ENCODE data around the gene DYRK1A.

Gene DYRK1A

DNA sequence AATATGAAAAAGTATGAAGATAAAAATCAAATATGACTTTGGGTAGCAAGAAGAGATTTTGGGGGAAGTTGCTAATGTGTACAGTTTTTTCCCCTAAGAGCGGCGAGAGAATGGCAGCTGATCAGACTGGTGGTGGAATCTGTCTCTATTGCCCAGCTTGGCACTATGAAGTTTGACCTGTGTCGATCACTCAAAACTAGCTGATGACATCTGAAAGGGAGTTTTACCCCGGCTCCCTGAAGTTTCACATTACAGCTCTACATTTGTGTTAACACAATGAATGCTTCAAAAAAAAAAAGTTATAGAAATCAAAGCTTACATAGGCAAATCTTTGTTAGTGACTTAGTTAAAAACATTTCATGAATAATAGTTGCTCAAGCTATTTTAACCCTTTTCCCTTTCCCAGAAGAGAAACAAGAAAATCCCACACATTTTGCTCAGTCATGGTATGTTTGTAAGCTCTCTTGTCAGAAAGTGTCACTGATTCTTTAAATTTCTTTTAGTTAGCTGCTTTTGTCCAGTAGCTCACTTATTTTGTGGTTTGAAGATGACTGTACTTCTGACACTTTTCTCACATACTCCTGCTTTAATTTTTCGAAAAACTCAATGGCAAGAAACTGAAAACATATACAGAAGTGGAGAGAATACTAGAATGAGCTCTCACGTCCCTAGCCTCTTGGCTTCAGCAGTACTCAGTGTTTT is 41.3 kb downstream of the DYRK1A start:
- H3K4me3 ChIP-seq (ENCODE audit: low read depth, low read length): peak overlapping the region; percentile 22
- peak; percentile 69 for DNase-seq (ENCODE audit: low read depth)
- TF ChIP-seq, protein P1, sequence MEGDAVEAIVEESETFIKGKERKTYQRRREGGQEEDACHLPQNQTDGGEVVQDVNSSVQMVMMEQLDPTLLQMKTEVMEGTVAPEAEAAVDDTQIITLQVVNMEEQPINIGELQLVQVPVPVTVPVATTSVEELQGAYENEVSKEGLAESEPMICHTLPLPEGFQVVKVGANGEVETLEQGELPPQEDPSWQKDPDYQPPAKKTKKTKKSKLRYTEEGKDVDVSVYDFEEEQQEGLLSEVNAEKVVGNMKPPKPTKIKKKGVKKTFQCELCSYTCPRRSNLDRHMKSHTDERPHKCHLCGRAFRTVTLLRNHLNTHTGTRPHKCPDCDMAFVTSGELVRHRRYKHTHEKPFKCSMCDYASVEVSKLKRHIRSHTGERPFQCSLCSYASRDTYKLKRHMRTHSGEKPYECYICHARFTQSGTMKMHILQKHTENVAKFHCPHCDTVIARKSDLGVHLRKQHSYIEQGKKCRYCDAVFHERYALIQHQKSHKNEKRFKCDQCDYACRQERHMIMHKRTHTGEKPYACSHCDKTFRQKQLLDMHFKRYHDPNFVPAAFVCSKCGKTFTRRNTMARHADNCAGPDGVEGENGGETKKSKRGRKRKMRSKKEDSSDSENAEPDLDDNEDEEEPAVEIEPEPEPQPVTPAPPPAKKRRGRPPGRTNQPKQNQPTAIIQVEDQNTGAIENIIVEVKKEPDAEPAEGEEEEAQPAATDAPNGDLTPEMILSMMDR (IDR thresholded peaks at IDR 0.05; ENCODE audit: insufficient read depth, low read depth, low read length, missing control alignments): no peak

DNA sequence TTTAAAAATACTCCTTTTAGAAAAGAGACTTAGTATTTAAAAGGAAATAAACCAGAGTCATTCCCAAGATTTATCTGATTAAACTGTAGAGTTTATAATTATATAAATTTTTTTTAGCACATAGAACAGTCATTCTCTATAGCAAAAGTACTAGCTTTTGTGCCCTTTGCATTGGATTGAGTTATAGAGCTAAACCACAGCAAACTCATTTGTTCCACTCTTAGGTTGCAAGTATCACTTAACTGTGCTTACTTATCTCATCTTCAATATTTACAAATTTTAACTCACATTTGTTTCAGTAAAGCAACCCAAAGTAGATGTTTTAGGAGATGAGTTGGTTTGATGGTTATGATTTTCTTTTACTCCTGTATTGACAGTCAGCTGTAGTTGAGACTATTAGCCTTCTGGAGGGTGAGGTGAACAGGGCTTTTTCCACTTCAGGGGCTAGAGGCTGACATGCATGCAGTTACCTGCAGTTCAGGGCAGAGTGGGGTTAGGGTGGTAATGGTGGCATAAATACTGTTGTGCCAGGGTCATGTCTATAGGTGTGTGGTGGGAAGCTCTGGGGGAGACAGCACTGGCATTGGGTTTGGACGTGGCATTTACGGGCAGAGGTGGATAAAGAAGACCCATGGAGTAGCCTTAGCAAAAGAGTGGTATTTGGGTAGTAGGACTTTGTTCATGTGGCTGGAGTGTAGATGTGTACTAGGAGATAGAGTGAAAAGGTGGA is 42.1 kb downstream of the DYRK1A start:
- H3K4me3 ChIP-seq (ENCODE audit: low read depth, low read length): no peak overlapping the region
- TF ChIP-seq, protein P1 (IDR thresholded peaks at IDR 0.05; ENCODE audit: insufficient read depth, low read depth, low read length, missing control alignments): no peak
- no peak for DNase-seq (ENCODE audit: low read depth)

DNA sequence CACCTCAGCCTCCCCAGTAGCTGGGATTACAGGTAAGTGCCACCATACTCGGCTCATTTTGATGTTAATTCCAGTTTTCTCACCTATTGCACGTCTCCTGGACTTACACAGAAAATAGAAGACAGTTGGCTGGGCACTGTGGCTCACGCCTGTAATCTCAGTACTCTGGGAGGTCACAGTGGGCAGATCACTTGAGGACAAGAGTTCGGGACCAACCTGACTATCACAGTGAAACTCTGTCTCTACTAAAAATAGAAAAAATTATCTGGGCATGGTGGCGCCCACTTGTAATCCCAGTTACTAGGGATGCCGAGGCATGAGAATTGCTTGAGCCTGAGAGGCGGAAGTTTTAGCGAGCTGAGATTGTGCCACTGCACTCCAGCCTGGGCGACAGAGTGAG is 44.1 kb downstream of the DYRK1A start:
- no peak for DNase-seq (ENCODE audit: low read depth)
- TF ChIP-seq, protein P1 (IDR thresholded peaks at IDR 0.05; ENCODE audit: insufficient read depth, low read depth, low read length, missing control alignments): no peak
- no peak overlapping the region for H3K4me3 ChIP-seq (ENCODE audit: low read depth, low read length)

DNA sequence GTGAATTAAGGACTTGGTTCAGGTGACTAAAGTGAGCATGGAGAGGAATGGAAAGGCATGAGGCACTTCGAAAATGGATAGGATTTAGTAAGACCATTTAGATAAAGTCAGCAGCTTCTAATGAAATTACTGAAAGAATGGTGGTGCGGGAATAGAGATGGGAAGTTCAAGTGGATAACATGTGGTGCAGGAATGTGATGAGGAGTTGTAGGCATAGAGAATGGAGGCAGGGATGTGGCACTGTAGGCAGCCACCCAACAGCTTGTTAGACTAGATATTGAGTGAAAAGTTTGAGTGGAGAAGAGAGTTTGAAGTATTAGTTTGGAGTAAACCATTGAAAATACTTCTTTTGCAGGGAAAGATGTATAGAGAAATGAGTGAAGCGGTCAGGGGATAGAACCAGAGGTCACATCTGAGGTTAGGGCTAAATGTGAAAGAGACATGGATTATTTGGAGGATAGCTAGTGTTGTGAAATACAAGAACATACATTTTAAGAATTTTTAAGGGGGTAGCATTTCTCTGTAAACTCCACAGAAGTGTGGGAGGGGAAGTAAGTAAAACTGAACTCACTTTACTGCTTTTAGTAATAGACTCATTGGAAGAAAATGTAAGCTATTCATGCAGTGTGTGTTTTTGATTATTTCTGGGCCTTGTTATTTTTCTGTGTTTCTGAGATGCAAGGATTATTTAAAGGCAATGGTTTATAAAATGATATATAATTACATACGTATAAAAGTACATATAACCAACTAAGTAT is 46.2 kb downstream of the DYRK1A start:
- no peak for DNase-seq (ENCODE audit: low read depth)
- TF ChIP-seq, protein P1 (IDR thresholded peaks at IDR 0.05; ENCODE audit: insufficient read depth, low read depth, low read length, missing control alignments): no peak
- no peak overlapping the region for H3K4me3 ChIP-seq (ENCODE audit: low read depth, low read length)

DNA sequence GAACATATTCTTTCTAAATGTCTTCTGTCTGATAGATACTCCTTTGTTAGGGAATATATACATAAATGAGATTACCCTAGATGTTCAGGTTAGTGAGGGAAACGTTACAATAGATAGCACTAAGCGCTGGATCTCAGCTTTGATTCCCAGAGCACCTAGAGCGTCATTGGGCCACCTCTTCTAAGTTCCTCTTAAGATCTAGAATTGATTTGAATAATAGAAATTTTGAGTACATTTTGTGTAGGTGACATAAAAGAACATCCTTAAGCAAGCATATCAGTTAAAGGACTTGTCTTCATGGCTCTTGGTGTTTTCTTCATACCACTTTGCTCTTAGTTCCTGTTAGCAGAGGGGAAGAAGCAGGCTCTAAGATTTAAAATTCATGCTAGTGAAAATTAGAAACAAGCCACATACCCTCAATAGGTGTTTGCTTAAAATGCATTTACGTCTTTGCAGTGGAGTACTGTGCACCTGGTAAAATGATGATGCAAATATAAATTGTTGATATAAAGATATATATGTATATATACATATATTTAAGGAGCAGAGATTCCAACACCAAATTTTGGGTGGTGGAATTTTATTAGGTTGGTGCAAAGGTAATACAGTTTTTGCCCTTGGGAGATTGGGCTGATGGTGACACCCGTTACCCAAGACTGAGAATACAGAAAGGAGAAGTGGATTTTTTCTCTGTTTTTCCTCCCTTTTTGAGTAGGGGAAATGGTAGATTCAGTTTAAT is 47.1 kb downstream of the DYRK1A start:
- no peak for DNase-seq (ENCODE audit: low read depth)
- TF ChIP-seq, protein P1 (IDR thresholded peaks at IDR 0.05; ENCODE audit: insufficient read depth, low read depth, low read length, missing control alignments): no peak
- H3K4me3 ChIP-seq (ENCODE audit: low read depth, low read length): no peak overlapping the region

All from GM12865 (cell line).